Adipocyte (in vitro differentiated cells): ENCODE measurements around the gene DNAAF9.

Experiments used
- DNase-seq: peaks from one replicate; pipeline ENCODE4 v3.0.0-alpha.2; 2015; ENCODE audit warnings: low read depth
- H3K27me3 ChIP-seq: replicated peaks from 2 replicates; pipeline ENCODE4 v1.7.0; 2013; ENCODE audit warnings: mild to moderate bottlenecking, low read length, moderate library complexity; ENCODE audit not compliant: control insufficient read depth, insufficient read depth
- H3K36me3 ChIP-seq: 2 replicates; pipeline ENCODE4 v1.7.0; 2013; ENCODE audit warnings: low read length, mild to moderate bottlenecking, moderate library complexity; ENCODE audit not compliant: control insufficient read depth, insufficient read depth, severe bottlenecking
- H3K4me1 ChIP-seq: 2 replicates; pipeline ENCODE4 v1.7.0; 2013; ENCODE audit warnings: mild to moderate bottlenecking, low read length, moderate library complexity; ENCODE audit not compliant: control insufficient read depth, insufficient read depth
- H3K4me3 ChIP-seq: 2 replicates; pipeline ENCODE4 v1.7.0; 2013; ENCODE audit warnings: mild to moderate bottlenecking, low read length, moderate library complexity
- H3K9ac ChIP-seq: 2 replicates; pipeline ENCODE4 v1.7.0; 2013; ENCODE audit warnings: mild to moderate bottlenecking, low read length, moderate library complexity
- H3K9me3 ChIP-seq: 2 replicates; pipeline ENCODE4 v1.7.0; 2013; ENCODE audit warnings: mild to moderate bottlenecking, low read length, moderate library complexity; ENCODE audit not compliant: control insufficient read depth

The DNAAF9 gene

GRCh38 chr20:3398681-3399252 lies 8.7 kb downstream of the DNAAF9 start:
- Histone ChIP-seq H3K9ac (no peak overlapping the region), H3K4me3 (no peak overlapping the region), H3K27me3 (no peaks in the 10 kb centered on the region), H3K36me3 (no peaks in the 10 kb centered on the region), H3K9me3 (no peaks in the 10 kb centered on the region), H3K4me1 (peaks cover 12% of the 10 kb centered on the region)
- peak; percentile 47 for DNase-seq

- DNase-seq: no peak
- H3K9ac ChIP-seq: no peak overlapping the region
- no peaks in the 10 kb centered on the region for H3K9me3 ChIP-seq
- no peaks in the 10 kb centered on the region for H3K36me3 ChIP-seq
- H3K4me1 ChIP-seq: peaks cover 12% of the 10 kb centered on the region
- H3K4me3 ChIP-seq: no peak overlapping the region
- no peaks in the 10 kb centered on the region for H3K27me3 ChIP-seq
Observed at GRCh38 chr20:3396492-3396891, 11.0 kb downstream of the DNAAF9 start.

- Histone ChIP-seq H3K27me3 (no peaks in the 10 kb centered on the region), H3K36me3 (no peaks in the 10 kb centered on the region), H3K4me3 (no peak overlapping the region), H3K9me3 (no peaks in the 10 kb centered on the region), H3K9ac (no peak overlapping the region), H3K4me1 (peaks cover 8% of the 10 kb centered on the region)
- no peak for DNase-seq
Observed at GRCh38 chr20:3392756-3393155, 14.7 kb downstream of the DNAAF9 start.

- H3K4me3 ChIP-seq: no peak overlapping the region
- no peak for DNase-seq
- H3K4me1 ChIP-seq: peaks cover 8% of the 10 kb centered on the region
Observed at GRCh38 chr20:3390759-3391425, 16.6 kb downstream of the DNAAF9 start.

GRCh38 chr20:3383878-3384495 lies 23.5 kb downstream of the DNAAF9 start:
- H3K36me3 ChIP-seq: peaks cover 6% of the 10 kb centered on the region
- no peaks in the 10 kb centered on the region for H3K27me3 ChIP-seq
- no peaks in the 10 kb centered on the region for H3K9me3 ChIP-seq
- H3K4me3 ChIP-seq: no peak overlapping the region
- no peaks in the 10 kb centered on the region for H3K4me1 ChIP-seq
- H3K9ac ChIP-seq: no peak overlapping the region
- DNase-seq: no peak

More at GRCh38 chr20:3390759-3391425, 16.6 kb downstream of the DNAAF9 start:
- no peak overlapping the region for H3K9ac ChIP-seq
- H3K36me3 ChIP-seq: no peaks in the 10 kb centered on the region
- H3K9me3 ChIP-seq: no peaks in the 10 kb centered on the region
- no peaks in the 10 kb centered on the region for H3K27me3 ChIP-seq

GRCh38 chr20:3382836-3383235 lies 24.6 kb downstream of the DNAAF9 start:
- peaks cover 17% of the 10 kb centered on the region for H3K36me3 ChIP-seq
- H3K9me3 ChIP-seq: no peaks in the 10 kb centered on the region
- no peaks in the 10 kb centered on the region for H3K4me1 ChIP-seq
- H3K4me3 ChIP-seq: no peak overlapping the region
- no peak for DNase-seq
- H3K9ac ChIP-seq: no peak overlapping the region
- H3K27me3 ChIP-seq: no peaks in the 10 kb centered on the region

- peak; percentile 32 for DNase-seq
- Histone ChIP-seq H3K36me3 (peaks cover 26% of the 10 kb centered on the region), H3K4me3 (no peak overlapping the region), H3K9me3 (no peaks in the 10 kb centered on the region), H3K9ac (no peak overlapping the region), H3K27me3 (no peaks in the 10 kb centered on the region), H3K4me1 (no peaks in the 10 kb centered on the region)
Observed at GRCh38 chr20:3380228-3381070, 27.0 kb downstream of the DNAAF9 start.

- H3K4me1 ChIP-seq: peaks cover 17% of the 10 kb centered on the region
- H3K9ac ChIP-seq: no peak overlapping the region
- H3K27me3 ChIP-seq: no peaks in the 10 kb centered on the region
- no peak for DNase-seq
- H3K9me3 ChIP-seq: no peaks in the 10 kb centered on the region
- H3K36me3 ChIP-seq: peaks cover 38% of the 10 kb centered on the region
- H3K4me3 ChIP-seq: no peak overlapping the region
Observed at GRCh38 chr20:3378138-3378537, 29.3 kb downstream of the DNAAF9 start.

GRCh38 chr20:3377644-3378043 lies 29.8 kb downstream of the DNAAF9 start:
- no peaks in the 10 kb centered on the region for H3K27me3 ChIP-seq
- no peak overlapping the region for H3K4me3 ChIP-seq
- peaks cover 42% of the 10 kb centered on the region for H3K36me3 ChIP-seq
- H3K4me1 ChIP-seq: peaks cover 17% of the 10 kb centered on the region
- no peaks in the 10 kb centered on the region for H3K9me3 ChIP-seq
- no peak for DNase-seq
- no peak overlapping the region for H3K9ac ChIP-seq

- H3K4me1 ChIP-seq: peaks cover 17% of the 10 kb centered on the region
- H3K4me3 ChIP-seq: peak overlapping the region; percentile 34
- peak overlapping the region; percentile 13 for H3K9ac ChIP-seq
- H3K36me3 ChIP-seq: peaks cover 58% of the 10 kb centered on the region
- no peaks in the 10 kb centered on the region for H3K9me3 ChIP-seq
- DNase-seq: peak; percentile 81
- H3K27me3 ChIP-seq: no peaks in the 10 kb centered on the region
Observed at GRCh38 chr20:3374296-3374695, 33.2 kb downstream of the DNAAF9 start.

GRCh38 chr20:3371754-3372153 lies 35.7 kb downstream of the DNAAF9 start:
- no peak overlapping the region for H3K9ac ChIP-seq
- H3K27me3 ChIP-seq: no peaks in the 10 kb centered on the region
- H3K4me1 ChIP-seq: peaks cover 17% of the 10 kb centered on the region
- H3K4me3 ChIP-seq: no peak overlapping the region
- no peaks in the 10 kb centered on the region for H3K9me3 ChIP-seq
- peaks cover 55% of the 10 kb centered on the region for H3K36me3 ChIP-seq
- no peak for DNase-seq
